Regular cardiac myocyte (primary cell): Measurements from ENCODE around the gene PTS. TPM values are rescaled to one million over a fixed set of nuclear protein-coding genes. Genes with fewer than 3 reads are reported as not detected.

Experiments used
- total RNA-seq: library from RNA; depleted of rRNA; stranded (reverse); fragments of >200 nt; gene quantifications from 2 replicates; pipeline ENCODE4 v1.2.3, GENCODE V29; 2014

Gene PTS
- total RNA-seq, result 57.5 and 92.2 TPM in 2 replicates

DNA sequence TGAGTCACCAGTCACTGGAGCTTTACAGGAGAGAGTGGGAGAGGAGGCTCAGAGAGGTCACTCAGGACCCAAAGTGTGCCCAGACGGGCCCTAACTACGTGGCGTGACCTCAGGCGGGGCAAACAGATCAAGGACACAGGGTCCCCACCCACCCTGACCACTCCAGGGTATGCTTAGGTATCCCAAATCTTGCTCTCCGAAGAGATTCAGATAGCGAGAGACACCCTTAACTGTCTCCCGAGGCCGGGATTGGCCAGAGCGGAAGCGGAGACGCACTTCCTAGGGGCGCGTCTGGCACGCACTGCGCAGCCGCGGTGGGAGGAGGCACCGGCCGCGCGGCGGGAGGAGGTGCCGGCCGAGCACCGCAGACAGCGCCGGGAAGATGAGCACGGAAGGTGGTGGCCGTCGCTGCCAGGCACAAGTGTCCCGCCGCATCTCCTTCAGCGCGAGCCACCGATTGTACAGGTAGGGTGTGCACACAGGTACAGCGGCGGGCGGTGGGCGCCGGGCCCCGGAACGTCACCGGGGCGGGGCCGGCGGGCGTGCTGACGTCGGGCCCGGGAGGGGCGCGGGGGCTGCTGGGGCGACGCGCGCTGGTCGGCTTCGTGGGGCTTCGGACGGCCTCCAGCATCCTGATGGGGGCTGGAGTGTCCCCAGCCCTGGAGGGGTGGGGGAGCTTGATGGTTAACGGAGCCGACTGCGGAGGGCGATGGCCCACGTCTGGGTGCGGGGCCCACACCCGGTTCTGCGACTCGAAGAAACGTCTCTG, at the start of gene PTS:
Gene PTS (plus strand): TSS at position 367 of the 769 bp plus-strand sequence. CDS start 16 bp downstream, at position 383.

DNA sequence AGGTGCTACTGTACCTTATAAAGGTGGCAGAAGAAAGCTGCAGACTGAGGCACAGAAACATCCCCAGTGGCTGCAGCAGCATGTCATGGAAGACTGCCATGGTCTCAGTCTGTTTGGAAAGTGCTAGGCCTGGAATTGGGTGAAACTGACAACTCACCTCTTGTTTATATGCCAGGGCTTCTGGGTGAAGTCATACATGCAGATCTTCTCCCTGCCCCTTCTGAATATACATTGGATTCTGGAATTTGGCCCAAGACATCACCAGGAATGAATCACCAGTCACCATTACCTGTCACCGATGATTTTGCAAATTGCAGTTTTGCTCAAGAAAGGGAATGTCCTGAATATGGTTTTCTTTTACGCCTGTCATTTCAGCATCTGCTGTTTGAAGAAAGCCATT, 34.3 kb downstream of the PTS start, which contains the start of gene PLET1:
Gene PLET1 (minus strand): TSS at position 371 of the 400 bp plus-strand sequence. CDS start 271 bp downstream, at position 100.

Other genes starting within 250 kb of the PTS start
- gene DLAT, start 201.0 kb upstream of the PTS start, total RNA-seq, result 33.0 and 52.1 TPM in 2 replicates
- 1.4 and 1.9 TPM in 2 replicates for gene PIH1D2, start 152.4 kb upstream of the PTS start, total RNA-seq
- 21.1 and 27.9 TPM in 2 replicates for gene NKAPD1, start 152.1 kb upstream of the PTS start, total RNA-seq
- 42.0 and 80.5 TPM in 2 replicates for gene TIMM8B, start 139.7 kb upstream of the PTS start, total RNA-seq
- gene SDHD, start 139.6 kb upstream of the PTS start, total RNA-seq, result 158 and 183 TPM in 2 replicates
- gene IL18, start 62.3 kb upstream of the PTS start, total RNA-seq, result under 0.01 TPM in 2 replicates
- not detected in 2 replicates for gene TEX12, start 59.1 kb upstream of the PTS start, total RNA-seq
- 0.38 and 2.3 TPM in 2 replicates for gene BCO2, start 50.9 kb upstream of the PTS start, total RNA-seq
- not detected in 2 replicates for gene PLET1, start 34.4 kb downstream of the PTS start, total RNA-seq